Left lung (tissue), 10 donors: ENCODE measurements around the gene INPP4B. TPM values are rescaled to one million over a fixed set of nuclear protein-coding genes. Genes with fewer than 3 reads are reported as not detected.

Experiments
- ATAC-seq: fragments of 200-7000 bp; cut with Tn5 transposase; one replicate; pipeline ENCODE4 v1.9.1; 2020; ENCODE audit warnings: moderate library complexity
- DNase-seq, 4 donors: peaks; one replicate each; pipeline ENCODE4 v3.0.0-alpha.2; 2013 to 2020
- H3K27ac ChIP-seq, 2 donors: fragments of 200-600 bp; sonication (generic) in 1 of 2; one replicate each; pipeline versions ENCODE4 v1.5.0 to v1.8.0; 2020 to 2021
- H3K27me3 ChIP-seq, 2 donors: fragments of 200-600 bp; sonication (generic) in 1 of 2; one replicate each; pipeline versions ENCODE4 v1.5.0 to v1.8.0; 2020 to 2021
- H3K36me3 ChIP-seq, 2 donors: fragments of 200-600 bp; sonication (generic) in 1 of 2; one replicate each; pipeline versions ENCODE4 v1.5.0 to v1.8.0; 2020 to 2021
- H3K4me1 ChIP-seq, 2 donors: fragments of 200-600 bp; one replicate each; pipeline ENCODE4 v1.8.0; 2021
- H3K4me3 ChIP-seq, 2 donors: fragments of 200-600 bp; sonication (generic) in 1 of 2; one replicate each; pipeline versions ENCODE4 v1.5.0 to v1.8.0; 2020 to 2021; ENCODE audit warnings: mild to moderate bottlenecking in 1 of 2
- H3K9me3 ChIP-seq, 2 donors: fragments of 200-600 bp; sonication (generic) in 1 of 2; one replicate each; pipeline versions ENCODE4 v1.5.0 to v1.8.0; 2020 to 2021
- intact Hi-C, 2 donors: fragments of 100-400 bp; cut with DNase I; formaldehyde crosslinking; loops; one replicate each; pipeline versions ENCODE4 v1.11.2 to v1.14.2; 2022
- polyA plus RNA-seq, 6 donors: library from polyadenylated mRNA; unstranded; fragments of 120-200 nt; gene quantifications; one replicate each; pipeline ENCODE4 v1.2.1, GENCODE V29; 2013; ENCODE audit not compliant: insufficient read length in 6 of 6
- total RNA-seq, 2 donors: library from RNA; stranded (reverse); fragmentation: NEBNext Ultra II Directional; extraction: Animal tissue kit (Norgen Biotek cat#: 25700); gene quantifications; one replicate each; pipeline ENCODE4 v1.2.1, GENCODE V29; 2021
- TF ChIP-seq, protein P1 (sequence below), 2 donors: fragments of 200-600 bp; sonication (generic) in 1 of 2; IDR thresholded peaks; one replicate each; pipeline versions ENCODE4 v1.5.0 to v1.8.0; 2021; ENCODE audit warnings: antibody characterized with exemption in 2 of 2
- donor health status: DM: no; HTN: yes; CAD: no.
- donor health status: DM: no; HTN: no; CAD: no.

The INPP4B gene
- total and polyA plus RNA-seq, 8 donors = 7.3 to 15.1 (median 11.6) TPM

- Histone ChIP-seq H3K27me3 (no peaks in the 10 kb centered on the region), H3K9me3 (no peaks in the 10 kb centered on the region), H3K4me3 (no peak overlapping the region), H3K36me3 (no peaks in the 10 kb centered on the region), H3K4me1 (no peaks in the 10 kb centered on the region), H3K27ac (no peak overlapping the region)
- no peak for ATAC-seq
- DNase-seq = no peak
- TF ChIP-seq, protein P1, sequence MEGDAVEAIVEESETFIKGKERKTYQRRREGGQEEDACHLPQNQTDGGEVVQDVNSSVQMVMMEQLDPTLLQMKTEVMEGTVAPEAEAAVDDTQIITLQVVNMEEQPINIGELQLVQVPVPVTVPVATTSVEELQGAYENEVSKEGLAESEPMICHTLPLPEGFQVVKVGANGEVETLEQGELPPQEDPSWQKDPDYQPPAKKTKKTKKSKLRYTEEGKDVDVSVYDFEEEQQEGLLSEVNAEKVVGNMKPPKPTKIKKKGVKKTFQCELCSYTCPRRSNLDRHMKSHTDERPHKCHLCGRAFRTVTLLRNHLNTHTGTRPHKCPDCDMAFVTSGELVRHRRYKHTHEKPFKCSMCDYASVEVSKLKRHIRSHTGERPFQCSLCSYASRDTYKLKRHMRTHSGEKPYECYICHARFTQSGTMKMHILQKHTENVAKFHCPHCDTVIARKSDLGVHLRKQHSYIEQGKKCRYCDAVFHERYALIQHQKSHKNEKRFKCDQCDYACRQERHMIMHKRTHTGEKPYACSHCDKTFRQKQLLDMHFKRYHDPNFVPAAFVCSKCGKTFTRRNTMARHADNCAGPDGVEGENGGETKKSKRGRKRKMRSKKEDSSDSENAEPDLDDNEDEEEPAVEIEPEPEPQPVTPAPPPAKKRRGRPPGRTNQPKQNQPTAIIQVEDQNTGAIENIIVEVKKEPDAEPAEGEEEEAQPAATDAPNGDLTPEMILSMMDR (IDR thresholded peaks at IDR 0.05) = no peak
- intact Hi-C loops = no loop called here
Observed at GRCh38 chr4:142574306-142574705, 271.8 kb downstream of the INPP4B start.

- H3K27me3 ChIP-seq = no peaks in the 10 kb centered on the region
- no peaks in the 10 kb centered on the region for H3K36me3 ChIP-seq
- no peak overlapping the region for H3K4me3 ChIP-seq
- no peak for ATAC-seq
- no peaks in the 10 kb centered on the region for H3K9me3 ChIP-seq
- intact Hi-C loops = no loop called here
- TF ChIP-seq, protein P1 (IDR thresholded peaks at IDR 0.05) = no peak
- no peak overlapping the region for H3K27ac ChIP-seq
- DNase-seq = no peak
- peaks cover 0 to 10% of the 10 kb centered on the region in 2 donors for H3K4me1 ChIP-seq
Observed at GRCh38 chr4:142572071-142572470, 274.0 kb downstream of the INPP4B start.

- Histone ChIP-seq H3K4me1 (peaks cover 0 to 10% of the 10 kb centered on the region in 2 donors), H3K9me3 (no peaks in the 10 kb centered on the region), H3K4me3 (no peak overlapping the region), H3K27me3 (no peaks in the 10 kb centered on the region), H3K36me3 (no peaks in the 10 kb centered on the region), H3K27ac (peak overlapping the region; percentile 23 to 59)
- ATAC-seq = peak; percentile 71
- TF ChIP-seq, protein P1 (IDR thresholded peaks at IDR 0.05) = no peak
- DNase-seq = no peak
- intact Hi-C loops = no loop called here
Observed at GRCh38 chr4:142567620-142568451, 278.3 kb downstream of the INPP4B start.

DNA sequence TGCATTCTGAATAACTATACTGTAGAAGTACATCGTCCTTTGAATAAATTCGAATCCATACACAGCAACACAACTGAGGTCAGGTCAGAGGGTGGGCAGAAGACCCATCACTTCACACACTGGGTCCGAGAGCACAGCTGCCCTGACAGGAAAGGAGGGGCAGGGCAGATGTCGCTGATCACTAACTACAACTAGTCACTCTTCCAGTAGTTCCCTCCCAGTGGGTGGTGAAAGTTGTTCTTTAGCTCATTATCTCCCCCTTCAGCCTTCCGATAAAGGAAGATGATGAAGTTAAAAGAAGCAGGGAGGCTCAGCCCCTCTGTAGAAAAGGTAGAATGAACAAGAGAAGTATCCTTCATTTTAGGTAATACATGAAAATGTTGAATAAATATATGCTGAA lies 278.9 kb downstream of the INPP4B start:
- TF ChIP-seq, protein P1 (IDR thresholded peaks at IDR 0.05) = no peak
- intact Hi-C loops = no loop called here

GRCh38 chr4:142566777-142567176 lies 279.3 kb downstream of the INPP4B start:
- Histone ChIP-seq H3K4me1 (peaks cover 0 to 10% of the 10 kb centered on the region in 2 donors), H3K27ac (peak overlapping the region in 1 of 2 donors; percentile 15), H3K27me3 (no peaks in the 10 kb centered on the region), H3K4me3 (peak overlapping the region in 1 of 2 donors; percentile 3), H3K36me3 (no peaks in the 10 kb centered on the region), H3K9me3 (no peaks in the 10 kb centered on the region)
- TF ChIP-seq, protein P1 (IDR thresholded peaks at IDR 0.05) = no peak
- intact Hi-C loops = no loop called here
- ATAC-seq = no peak
- DNase-seq = no peak

More for the DNA sequence above, 278.9 kb downstream of the INPP4B start:
- DNase-seq (no peak), ATAC-seq (peak; percentile 45)
- Histone ChIP-seq H3K27ac (peak overlapping the region; percentile 23 to 59), H3K27me3 (no peaks in the 10 kb centered on the region), H3K9me3 (no peaks in the 10 kb centered on the region), H3K36me3 (no peaks in the 10 kb centered on the region), H3K4me3 (no peak overlapping the region), H3K4me1 (peaks cover 0 to 10% of the 10 kb centered on the region in 2 donors)
